Activated T-helper 1 cell treated with anti-CD3 and anti-CD28 coated beads, Interleukin-12 subunit alpha, Interleukin-12 subunit beta, Interleukin-2, Interleukin-4 antibody, amounts not matched to agents 30 ng/mL and 10 ng/mL and 1 ng/mL, durations not matched to agents 14 hours and 24 hours and 36 hours (primary cell): ENCODE data around the gene PCDHA3. TPM values are rescaled to one million over a fixed set of nuclear protein-coding genes. Genes with fewer than 3 reads are reported as not detected.
"Not testable (repeated sequence)": the region's sequence is repeated elsewhere in the genome, so short reads cannot be mapped to it uniquely, and the experiment has no call there.

Experiments
- DNase-seq: peaks from one replicate; pipeline ENCODE4 v3.0.0; 2021; ENCODE audit warnings: low spot score
- H3K27ac Mint-ChIP-seq: one replicate; pipeline ENCODE4 v1.8.0; 2021; ENCODE audit warnings: mild to moderate bottlenecking, mixed read lengths
- H3K27me3 Mint-ChIP-seq: one replicate; pipeline ENCODE4 v1.8.0; 2022; ENCODE audit warnings: mild to moderate bottlenecking, moderate library complexity, mixed read lengths; ENCODE audit not compliant: insufficient read depth
- H3K36me3 Mint-ChIP-seq: one replicate; pipeline ENCODE4 v1.8.0; 2021; ENCODE audit warnings: low read depth, mixed read lengths
- H3K4me1 Mint-ChIP-seq: one replicate; pipeline ENCODE4 v1.8.0; 2021; ENCODE audit warnings: low read depth, mixed read lengths
- H3K4me3 Mint-ChIP-seq: one replicate; pipeline ENCODE4 v1.8.0; 2021; ENCODE audit warnings: mild to moderate bottlenecking, moderate library complexity, mixed read lengths
- H3K9me3 Mint-ChIP-seq: one replicate; pipeline ENCODE4 v1.8.0; 2021; ENCODE audit warnings: mixed read lengths
- intact Hi-C: fragments of 100-400 bp; cut with micrococcal nuclease; formaldehyde crosslinking; loops from one replicate; pipeline ENCODE4 v1.15.1; 2024
- total RNA-seq: library from RNA; stranded (reverse); gene quantifications from 2 replicates; pipeline ENCODE4 v1.2.3, GENCODE V29; 2022

The PCDHA3 gene
- total RNA-seq, result not detected in 2 replicates

- Mint-ChIP-seq H3K27ac (no peak within 1 kb of the TSS), H3K4me3 (no peak within 1 kb of the TSS), H3K9me3 (peaks cover 39% of the 10 kb centered on the region), H3K27me3 (no peaks in the 10 kb centered on the region), H3K36me3 (no peaks in the 10 kb centered on the region), H3K4me1 (no peaks in the 10 kb centered on the region)
- intact Hi-C loops, result loop anchor here (5.0 kb wide), 1 partner anchor 41 kb away; the partner anchor contains the start of gene PCDHA8
- DNase-seq, result no peak
Measured at GRCh38 chr5:140800816-140801493, at the start of gene PCDHA3. PCDHA3 (plus strand) TSS chr5:140801057.

- DNase-seq, result no peak
- Mint-ChIP-seq H3K4me1 (no peaks in the 10 kb centered on the region), H3K36me3 (no peaks in the 10 kb centered on the region), H3K27me3 (no peaks in the 10 kb centered on the region), H3K9me3 (peaks cover 75% of the 10 kb centered on the region), H3K27ac (no peak overlapping the region), H3K4me3 (no peak overlapping the region)
- intact Hi-C loops, result no loop called here
Measured at GRCh38 chr5:140753561-140753960, 47.3 kb upstream of the PCDHA3 start.

GRCh38 chr5:140764177-140764973 is 36.5 kb upstream of the PCDHA3 start:
- H3K27me3 Mint-ChIP-seq, result no peaks in the 10 kb centered on the region
- DNase-seq, result no peak
- intact Hi-C loops, result no loop called here
- no peaks in the 10 kb centered on the region for H3K36me3 Mint-ChIP-seq
- H3K4me1 Mint-ChIP-seq, result no peaks in the 10 kb centered on the region
- H3K27ac Mint-ChIP-seq, result no peak overlapping the region
- H3K4me3 Mint-ChIP-seq, result no peak overlapping the region
- H3K9me3 Mint-ChIP-seq, result peaks cover 71% of the 10 kb centered on the region

- intact Hi-C loops, result no loop called here
- Mint-ChIP-seq H3K36me3 (peaks cover 1% of the 10 kb centered on the region), H3K27me3 (no peaks in the 10 kb centered on the region), H3K4me1 (no peaks in the 10 kb centered on the region), H3K4me3 (no peak overlapping the region), H3K27ac (no peak overlapping the region), H3K9me3 (peaks cover 82% of the 10 kb centered on the region)
- DNase-seq, result no peak
Measured at GRCh38 chr5:140767444-140767843, 33.4 kb upstream of the PCDHA3 start.

GRCh38 chr5:140780512-140780911 is 20.3 kb upstream of the PCDHA3 start:
- Mint-ChIP-seq H3K9me3 (peaks cover 79% of the 10 kb centered on the region), H3K36me3 (no peaks in the 10 kb centered on the region)

GRCh38 chr5:140785905-140786686 is 14.8 kb upstream of the PCDHA3 start, which contains the start of gene PCDHA1:
PCDHA1 (plus strand) TSS chr5:140786140.
- H3K27ac Mint-ChIP-seq, result no peak within 1 kb of the TSS
- H3K9me3 Mint-ChIP-seq, result peaks cover 49% of the 10 kb centered on the region
- H3K4me3 Mint-ChIP-seq, result no peak within 1 kb of the TSS
- intact Hi-C loops, result no loop called here
- H3K27me3 Mint-ChIP-seq, result no peaks in the 10 kb centered on the region
- DNase-seq, result no peak
- H3K4me1 Mint-ChIP-seq, result no peaks in the 10 kb centered on the region
- no peaks in the 10 kb centered on the region for H3K36me3 Mint-ChIP-seq

More at GRCh38 chr5:140780512-140780911, 20.3 kb upstream of the PCDHA3 start:
- intact Hi-C loops, result no loop called here
- Mint-ChIP-seq H3K4me3 (no peak overlapping the region), H3K27me3 (no peaks in the 10 kb centered on the region), H3K27ac (no peak overlapping the region), H3K4me1 (no peaks in the 10 kb centered on the region)
- no peak for DNase-seq

- H3K4me1 Mint-ChIP-seq, DNase-seq, H3K4me3 Mint-ChIP-seq, intact Hi-C loops, H3K27me3 Mint-ChIP-seq, H3K36me3 Mint-ChIP-seq, H3K27ac Mint-ChIP-seq: not testable (repeated sequence)
- H3K9me3 Mint-ChIP-seq, result peaks cover 42% of the 10 kb centered on the region
Measured at GRCh38 chr5:140787422-140787821, 13.4 kb upstream of the PCDHA3 start.

GRCh38 chr5:140787849-140788504 is 12.9 kb upstream of the PCDHA3 start:
- H3K9me3 Mint-ChIP-seq, result peaks cover 36% of the 10 kb centered on the region
- H3K4me3 Mint-ChIP-seq, H3K4me1 Mint-ChIP-seq, H3K27me3 Mint-ChIP-seq, H3K36me3 Mint-ChIP-seq, H3K27ac Mint-ChIP-seq, intact Hi-C loops, DNase-seq: not testable (repeated sequence)

GRCh38 chr5:140791089-140791488 is 9.8 kb upstream of the PCDHA3 start:
- intact Hi-C loops, result loop anchor here (10.0 kb wide), 1 partner anchor 94 kb away; the partner anchor contains the start of gene PCDHA13
- Mint-ChIP-seq H3K36me3 (no peaks in the 10 kb centered on the region), H3K4me1 (no peaks in the 10 kb centered on the region), H3K4me3 (no peak overlapping the region), H3K27ac (no peak overlapping the region), H3K27me3 (no peaks in the 10 kb centered on the region), H3K9me3 (peaks cover 37% of the 10 kb centered on the region)
- DNase-seq, result no peak

GRCh38 chr5:140794595-140795258 is 6.1 kb upstream of the PCDHA3 start, which contains the start of gene PCDHA2:
PCDHA2 (plus strand) TSS chr5:140794852.
- Mint-ChIP-seq H3K9me3 (peaks cover 28% of the 10 kb centered on the region), H3K4me3 (no peak within 1 kb of the TSS), H3K4me1 (no peaks in the 10 kb centered on the region), H3K36me3 (no peaks in the 10 kb centered on the region), H3K27me3 (no peaks in the 10 kb centered on the region), H3K27ac (no peak within 1 kb of the TSS)
- no peak for DNase-seq
- intact Hi-C loops, result loop anchor here (10.0 kb wide), 1 partner anchor 90 kb away; the partner anchor contains the start of gene PCDHA13

GRCh38 chr5:140795259-140795641 is 5.6 kb upstream of the PCDHA3 start:
- intact Hi-C loops, result loop anchor here (10.0 kb wide), 1 partner anchor 90 kb away; the partner anchor contains the start of gene PCDHA13
- H3K27me3 Mint-ChIP-seq, result no peaks in the 10 kb centered on the region

More at GRCh38 chr5:140795259-140795641, 5.6 kb upstream of the PCDHA3 start:
- Mint-ChIP-seq H3K9me3 (peaks cover 31% of the 10 kb centered on the region), H3K36me3 (no peaks in the 10 kb centered on the region), H3K27ac (no peak overlapping the region), H3K4me1 (no peaks in the 10 kb centered on the region), H3K4me3 (no peak overlapping the region)
- no peak for DNase-seq
